Chondrocyte (in vitro differentiated cells): ENCODE measurements around the gene CAVIN3. TPM values are rescaled to one million over a fixed set of nuclear protein-coding genes. Genes with fewer than 3 reads are reported as not detected.
A peak's percentile ranks its signal among the peaks of the same experiment; 100 is the strongest.

ENCODE experiments used
- DNase-seq: peaks from one replicate; pipeline ENCODE4 v3.0.0; 2021; ENCODE audit warnings: mixed read lengths, low spot score
- H3K27ac Mint-ChIP-seq: one replicate; pipeline ENCODE4 v1.8.0; 2021; ENCODE audit warnings: mild to moderate bottlenecking, moderate library complexity, mixed read lengths; ENCODE audit not compliant: unreplicated experiment
- H3K27me3 Mint-ChIP-seq: 2 replicates; pipeline ENCODE4 v1.8.0; 2021; ENCODE audit warnings: low read depth, mixed read lengths
- H3K36me3 Mint-ChIP-seq: 2 replicates; pipeline ENCODE4 v1.8.0; 2021; ENCODE audit warnings: low read depth, mixed read lengths
- H3K4me1 Mint-ChIP-seq: 2 replicates; pipeline ENCODE4 v1.8.0; 2021; ENCODE audit warnings: low read depth, mild to moderate bottlenecking, mixed read lengths
- H3K4me3 Mint-ChIP-seq: one replicate; pipeline ENCODE4 v1.8.0; 2021; ENCODE audit warnings: mild to moderate bottlenecking, moderate library complexity, mixed read lengths; ENCODE audit not compliant: unreplicated experiment
- H3K9me3 Mint-ChIP-seq: 2 replicates; pipeline ENCODE4 v1.8.0; 2021; ENCODE audit warnings: low read depth, mixed read lengths
- CTCF ChIP-seq: fragments of 200-600 bp; sonication (generic); IDR thresholded peaks from 2 replicates; pipeline ENCODE4 v1.5.0; 2021; ENCODE audit warnings: antibody characterized with exemption, mild to moderate bottlenecking, moderate library complexity
- total RNA-seq: library from RNA; stranded (reverse); gene quantifications from 3 replicates; pipeline ENCODE4 v1.2.1, GENCODE V29; 2021

The CAVIN3 gene
- total RNA-seq, 1 donor from 2014 or later, result 123 TPM

GRCh38 chr11:6333095-6333494 lies 12.8 kb upstream of the CAVIN3 start:
- no peak for TF ChIP-seq CTCF
- Mint-ChIP-seq H3K4me1 (peaks cover 22% of the 10 kb centered on the region), H3K9me3 (no peaks in the 10 kb centered on the region), H3K36me3 (peaks cover 2% of the 10 kb centered on the region), H3K27ac (peak overlapping the region; percentile 5), H3K4me3 (no peak overlapping the region), H3K27me3 (peaks cover 4% of the 10 kb centered on the region)
- no peak for DNase-seq

- H3K36me3 Mint-ChIP-seq, result peaks cover 2% of the 10 kb centered on the region
- DNase-seq, result no peak
- TF ChIP-seq CTCF, result no peak
- no peak overlapping the region for H3K27ac Mint-ChIP-seq
- H3K27me3 Mint-ChIP-seq, result peaks cover 4% of the 10 kb centered on the region
- H3K4me1 Mint-ChIP-seq, result peaks cover 27% of the 10 kb centered on the region
- H3K9me3 Mint-ChIP-seq, result no peaks in the 10 kb centered on the region
- no peak overlapping the region for H3K4me3 Mint-ChIP-seq
Observed at GRCh38 chr11:6332066-6332465, 11.8 kb upstream of the CAVIN3 start.

GRCh38 chr11:6328321-6328720 lies 8.0 kb upstream of the CAVIN3 start:
- peaks cover 24% of the 10 kb centered on the region for H3K4me1 Mint-ChIP-seq
- no peak for DNase-seq
- no peaks in the 10 kb centered on the region for H3K9me3 Mint-ChIP-seq
- H3K36me3 Mint-ChIP-seq, result peaks cover 4% of the 10 kb centered on the region
- H3K27me3 Mint-ChIP-seq, result peaks cover 4% of the 10 kb centered on the region
- H3K27ac Mint-ChIP-seq, result no peak overlapping the region
- no peak overlapping the region for H3K4me3 Mint-ChIP-seq
- no peak for TF ChIP-seq CTCF

GRCh38 chr11:6327806-6328205 lies 7.5 kb upstream of the CAVIN3 start:
- TF ChIP-seq CTCF, result no peak
- H3K36me3 Mint-ChIP-seq, result peaks cover 4% of the 10 kb centered on the region
- no peak overlapping the region for H3K27ac Mint-ChIP-seq
- H3K4me1 Mint-ChIP-seq, result peaks cover 18% of the 10 kb centered on the region
- H3K27me3 Mint-ChIP-seq, result peaks cover 4% of the 10 kb centered on the region
- DNase-seq, result no peak
- no peak overlapping the region for H3K4me3 Mint-ChIP-seq
- no peaks in the 10 kb centered on the region for H3K9me3 Mint-ChIP-seq

- H3K36me3 Mint-ChIP-seq, result peaks cover 4% of the 10 kb centered on the region
- H3K27ac Mint-ChIP-seq, result no peak overlapping the region
- no peaks in the 10 kb centered on the region for H3K9me3 Mint-ChIP-seq
- no peak for TF ChIP-seq CTCF
- H3K27me3 Mint-ChIP-seq, result peaks cover 4% of the 10 kb centered on the region
- H3K4me1 Mint-ChIP-seq, result peaks cover 19% of the 10 kb centered on the region
- no peak for DNase-seq
- no peak overlapping the region for H3K4me3 Mint-ChIP-seq
Observed at GRCh38 chr11:6326985-6327384, 6.7 kb upstream of the CAVIN3 start.
